NB4 (cell line): ENCODE measurements around the gene PJVK.

Experiments
- DNase-seq: peaks from one replicate; pipeline ENCODE4 v3.0.0; 2010; ENCODE audit warnings: low read depth
- H3K4me3 ChIP-seq: one replicate; pipeline ENCODE4 v1.5.1; 2011; ENCODE audit warnings: mild to moderate bottlenecking, low read depth, low read length, moderate library complexity
- MYC ChIP-seq: IDR thresholded peaks from 2 replicates; pipeline ENCODE4 v1.6.1; 2011; ENCODE audit warnings: low read depth, low read length
- POLR2A ChIP-seq: IDR thresholded peaks from 2 replicates; pipeline ENCODE4 v1.6.1; 2011; ENCODE audit warnings: mild to moderate bottlenecking; ENCODE audit not compliant: insufficient read length; ENCODE audit errors: extremely low read depth
- TF ChIP-seq, protein P1 (sequence below): IDR thresholded peaks from 2 replicates; pipeline ENCODE4 v1.6.1; 2011; ENCODE audit warnings: low read depth, low read length
- TF ChIP-seq, protein P2 (sequence below): IDR thresholded peaks from one replicate; pipeline ENCODE4 v1.5.1; 2012; ENCODE audit warnings: low read depth, low read length

PJVK gene

DNA sequence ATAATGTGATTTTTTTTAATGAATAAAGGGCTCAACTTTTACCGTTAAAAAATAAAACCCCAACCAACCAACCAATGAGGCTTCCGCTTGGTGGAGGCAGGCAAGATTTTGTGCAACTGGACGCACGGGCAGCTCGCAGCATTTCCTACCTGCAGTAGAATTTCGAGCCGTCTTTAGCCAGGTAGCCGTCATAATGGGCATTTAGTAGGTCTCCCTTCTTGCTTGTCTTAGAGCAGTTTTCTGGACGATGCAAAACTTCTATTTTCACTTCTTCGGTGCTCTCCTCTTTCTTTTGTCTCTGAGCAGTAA lies 26.9 kb downstream of the PJVK start:
- H3K4me3 ChIP-seq: peak overlapping the region; percentile 95
- TF ChIP-seq MYC (no peak), POLR2A (no peak)
- TF ChIP-seq, protein P1, sequence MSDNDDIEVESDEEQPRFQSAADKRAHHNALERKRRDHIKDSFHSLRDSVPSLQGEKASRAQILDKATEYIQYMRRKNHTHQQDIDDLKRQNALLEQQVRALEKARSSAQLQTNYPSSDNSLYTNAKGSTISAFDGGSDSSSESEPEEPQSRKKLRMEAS: no peak
- TF ChIP-seq, protein P2, sequence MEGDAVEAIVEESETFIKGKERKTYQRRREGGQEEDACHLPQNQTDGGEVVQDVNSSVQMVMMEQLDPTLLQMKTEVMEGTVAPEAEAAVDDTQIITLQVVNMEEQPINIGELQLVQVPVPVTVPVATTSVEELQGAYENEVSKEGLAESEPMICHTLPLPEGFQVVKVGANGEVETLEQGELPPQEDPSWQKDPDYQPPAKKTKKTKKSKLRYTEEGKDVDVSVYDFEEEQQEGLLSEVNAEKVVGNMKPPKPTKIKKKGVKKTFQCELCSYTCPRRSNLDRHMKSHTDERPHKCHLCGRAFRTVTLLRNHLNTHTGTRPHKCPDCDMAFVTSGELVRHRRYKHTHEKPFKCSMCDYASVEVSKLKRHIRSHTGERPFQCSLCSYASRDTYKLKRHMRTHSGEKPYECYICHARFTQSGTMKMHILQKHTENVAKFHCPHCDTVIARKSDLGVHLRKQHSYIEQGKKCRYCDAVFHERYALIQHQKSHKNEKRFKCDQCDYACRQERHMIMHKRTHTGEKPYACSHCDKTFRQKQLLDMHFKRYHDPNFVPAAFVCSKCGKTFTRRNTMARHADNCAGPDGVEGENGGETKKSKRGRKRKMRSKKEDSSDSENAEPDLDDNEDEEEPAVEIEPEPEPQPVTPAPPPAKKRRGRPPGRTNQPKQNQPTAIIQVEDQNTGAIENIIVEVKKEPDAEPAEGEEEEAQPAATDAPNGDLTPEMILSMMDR: no peak
- DNase-seq: peak; percentile 44

DNA sequence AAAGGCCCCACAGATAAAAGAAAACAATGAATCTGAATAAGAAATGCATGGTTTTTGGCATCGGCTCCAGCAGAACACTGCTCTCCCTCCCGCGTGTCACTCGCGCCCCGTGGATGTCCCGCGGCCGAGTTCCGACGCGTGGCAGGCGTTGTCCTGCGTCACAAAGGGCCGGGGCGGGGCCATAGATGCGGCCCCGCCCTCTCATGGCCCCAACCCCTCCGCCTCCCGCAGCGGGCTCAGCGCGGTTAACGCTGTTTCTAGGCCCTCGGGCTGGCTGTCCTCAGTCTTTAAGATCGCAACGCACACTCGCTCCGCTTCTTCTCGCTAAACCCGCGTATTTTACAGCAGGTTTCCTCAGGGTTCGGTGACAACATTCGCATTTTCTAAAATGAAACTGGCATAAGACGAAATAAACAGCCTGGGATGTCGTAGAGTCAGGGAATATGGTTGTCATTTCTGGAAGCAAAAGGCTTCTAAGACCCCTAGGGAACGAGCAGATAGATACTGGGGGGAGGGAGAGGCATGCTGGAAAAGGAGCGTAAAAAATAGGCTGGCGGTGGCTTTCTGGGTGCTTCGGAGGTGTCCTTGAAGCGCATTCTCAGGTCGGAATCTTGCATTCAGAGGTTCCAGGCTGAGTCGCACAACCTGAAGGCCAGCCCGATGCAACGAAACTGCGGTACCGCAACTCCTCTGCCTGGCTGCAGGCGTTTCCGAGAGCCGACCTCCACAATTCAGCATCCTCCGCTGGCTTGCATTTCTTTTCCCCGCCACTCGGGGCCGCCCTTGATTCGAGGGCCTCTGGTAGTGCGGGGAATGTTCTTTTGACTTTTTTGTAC lies 27.5 kb downstream of the PJVK start, which contains the start of gene FKBP7:
FKBP7 (minus strand) TSS at position 162 of the 836 bp plus-strand sequence; CDS start at position 61, 101 bp downstream.
- peak within 1 kb of the TSS; percentile 95 for H3K4me3 ChIP-seq
- TF ChIP-seq, protein P2: peak; percentile 59
- TF ChIP-seq, protein P1: peak; percentile 67
- peak; percentile 85 for TF ChIP-seq MYC
- TF ChIP-seq POLR2A: peak; percentile 88
- peak; percentile 88 for DNase-seq

DNA sequence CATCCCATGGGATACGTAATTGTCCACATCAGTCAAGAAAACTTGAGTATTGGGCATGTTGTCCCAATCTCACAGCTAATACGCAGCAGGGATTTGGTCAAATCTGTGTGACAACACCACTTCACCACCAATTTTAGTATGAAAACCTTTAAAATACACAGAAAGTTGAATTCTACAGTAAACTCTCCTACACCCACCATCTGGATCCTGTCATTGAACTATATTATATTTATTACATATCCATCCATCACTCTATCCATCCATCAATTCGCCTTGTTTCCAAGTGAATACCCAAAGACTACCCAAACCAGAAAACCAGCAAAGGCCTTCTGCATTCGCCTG lies 28.1 kb downstream of the PJVK start:
- peak overlapping the region; percentile 95 for H3K4me3 ChIP-seq
- no peak for DNase-seq
- TF ChIP-seq, protein P2: no peak
- TF ChIP-seq, protein P1: no peak
- TF ChIP-seq POLR2A: no peak
- no peak for TF ChIP-seq MYC

DNA sequence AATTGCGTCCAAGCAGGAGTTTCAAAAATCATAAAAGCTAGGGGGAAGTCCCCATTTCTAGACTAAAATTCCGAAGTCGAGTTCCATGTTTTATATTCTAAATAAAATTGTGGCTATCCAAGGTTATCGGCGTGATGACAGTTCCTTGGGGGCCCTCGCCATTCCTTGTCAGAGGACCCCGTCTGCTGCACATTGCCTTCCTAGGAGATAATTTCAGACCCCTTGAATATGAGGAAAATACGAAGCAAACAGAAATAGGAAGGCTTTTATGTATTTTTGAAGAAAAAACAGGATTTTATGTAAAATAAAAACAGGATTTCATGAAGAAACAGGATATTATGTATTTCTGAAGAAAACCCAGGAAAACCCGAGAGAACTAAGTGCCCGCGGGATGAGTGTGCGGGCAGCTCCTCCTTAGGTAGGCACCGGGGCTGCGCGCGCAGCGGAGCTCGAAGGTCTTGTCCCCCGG lies 28.6 kb downstream of the PJVK start:
- no peak for DNase-seq
- peak overlapping the region; percentile 75 for H3K4me3 ChIP-seq
- TF ChIP-seq POLR2A: no peak
- no peak for TF ChIP-seq MYC
- TF ChIP-seq, protein P1: no peak
- TF ChIP-seq, protein P2: no peak

DNA sequence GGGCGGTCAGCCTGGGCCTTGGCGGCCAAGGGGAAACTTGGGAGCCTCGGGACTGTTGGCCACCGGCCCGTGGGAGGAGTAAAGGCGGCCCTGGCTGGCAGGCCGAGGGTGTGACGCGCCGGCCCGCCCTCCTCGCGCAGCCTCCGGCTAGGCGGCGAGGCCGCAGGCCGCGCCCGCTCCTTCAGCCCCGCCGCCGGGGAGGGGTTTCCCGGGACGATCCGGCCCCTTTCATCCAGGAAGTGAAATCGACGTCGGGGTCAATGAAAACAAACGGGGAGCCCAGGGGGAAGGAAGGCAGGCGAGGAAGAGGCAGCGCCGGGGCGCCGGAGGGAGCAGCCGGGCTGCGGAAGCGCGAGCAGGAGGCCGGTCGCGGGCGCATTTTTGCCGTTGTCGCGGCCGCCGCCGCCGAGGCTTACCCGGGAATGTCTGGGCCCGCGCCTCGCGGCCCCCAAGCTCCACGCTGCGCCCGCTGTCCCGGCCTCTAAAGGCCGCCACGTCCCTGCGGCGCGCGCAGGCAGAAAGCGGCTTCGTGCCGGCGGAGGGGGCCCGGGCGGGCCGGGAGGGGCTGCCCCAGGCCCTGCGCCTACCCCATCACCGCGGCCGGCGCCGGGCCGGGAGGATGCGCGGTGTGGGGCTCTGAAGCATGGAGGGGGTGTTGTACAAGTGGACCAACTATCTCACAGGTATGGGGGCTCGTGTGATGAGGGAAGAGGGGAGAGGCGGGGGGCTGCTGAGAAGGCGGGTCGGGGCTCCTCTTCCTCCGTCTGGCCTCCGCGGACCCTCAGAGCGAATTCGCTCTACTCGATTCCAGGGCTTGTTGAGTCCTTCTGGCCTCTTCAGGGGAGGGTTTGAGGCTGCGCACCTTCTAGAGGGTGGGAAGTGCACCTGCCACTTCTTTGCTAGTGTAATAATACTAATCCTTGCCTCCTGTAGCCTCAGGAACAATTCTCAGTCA lies 29.3 kb downstream of the PJVK start, which contains the start of gene PLEKHA3:
PLEKHA3 (plus strand) TSS at position 231 of the 955 bp plus-strand sequence; CDS start at position 644, 413 bp downstream.
- DNase-seq: peak; percentile 95
- TF ChIP-seq, protein P1: peak; percentile 25
- TF ChIP-seq POLR2A: peak; percentile 27
- TF ChIP-seq, protein P2: no peak
- peak; percentile 50 for TF ChIP-seq MYC
- peak within 1 kb of the TSS; percentile 95 for H3K4me3 ChIP-seq
